CD14-positive monocyte (primary cell): ENCODE data around the gene STK38L. TPM values are rescaled to one million over a fixed set of nuclear protein-coding genes. Genes with fewer than 3 reads are reported as not detected.

ENCODE experiments used
- DNase-seq, 3 donors: peaks; one replicate each; pipeline ENCODE4 v3.0.0-alpha.2; 2011 to 2022
- H2AFZ ChIP-seq: 2 replicates; pipeline ENCODE4 v1.6.0; 2012; ENCODE audit warnings: mild to moderate bottlenecking, low read depth, low read length, inconsistent platforms; ENCODE audit not compliant: insufficient read depth, poor library complexity, severe bottlenecking
- H3K27ac ChIP-seq, 2 donors: 1 replicate in 1 of 2; 2 replicates in 1 of 2; pipeline ENCODE4 v1.5.1; 2012 to 2013; ENCODE audit warnings: low read length in 2 of 2, control low read depth in 1 of 2, inconsistent platforms in 1 of 2, low read depth in 1 of 2, mild to moderate bottlenecking in 1 of 2
- H3K27me3 ChIP-seq, 2 donors: one replicate each; pipeline versions ENCODE4 v1.6.0 to v1.6.1; 2011 to 2013; ENCODE audit warnings: low read length in 2 of 2; ENCODE audit not compliant: control insufficient read depth in 2 of 2, insufficient read depth in 2 of 2
- H3K36me3 ChIP-seq, 2 donors: replicated peaks in 1 of 2; 1 replicate in 1 of 2; 2 replicates in 1 of 2; pipeline versions ENCODE4 v1.5.1 to v1.6.1; 2012 to 2013; ENCODE audit warnings: low read length in 2 of 2, control low read depth in 1 of 2, inconsistent platforms in 1 of 2, mild to moderate bottlenecking in 1 of 2; ENCODE audit not compliant: insufficient read depth in 2 of 2, control insufficient read depth in 1 of 2
- H3K4me1 ChIP-seq, 2 donors: 1 replicate in 1 of 2; 2 replicates in 1 of 2; pipeline versions ENCODE4 v1.5.1 to v1.6.1; 2012 to 2013; ENCODE audit warnings: low read length in 2 of 2, control low read depth in 1 of 2, inconsistent platforms in 1 of 2, mild to moderate bottlenecking in 1 of 2, moderate library complexity in 1 of 2; ENCODE audit not compliant: insufficient read depth in 2 of 2, control insufficient read depth in 1 of 2
- H3K4me2 ChIP-seq: replicated peaks from 2 replicates; pipeline ENCODE3; 2012; ENCODE audit warnings: low read length, moderate library complexity, mild to moderate bottlenecking; ENCODE audit not compliant: poor library complexity, severe bottlenecking; ENCODE audit errors: extremely low read depth
- H3K4me3 ChIP-seq, 3 experiments: fragments of 200-600 bp in 1 of 3; sonication (generic) in 1 of 3; replicated peaks in 1 of 3; 1 replicate in 2 of 3; 2 replicates in 1 of 3; pipeline ENCODE4 v1.5.1; 2011 to 2013; ENCODE audit warnings: low read length in 3 of 3, mild to moderate bottlenecking in 3 of 3, control low read depth in 2 of 3, low read depth in 2 of 3, inconsistent platforms in 1 of 3, moderate library complexity in 1 of 3
- H3K79me2 ChIP-seq: 2 replicates; pipeline ENCODE4 v1.6.0; 2012; ENCODE audit warnings: mild to moderate bottlenecking, control low read depth, inconsistent platforms, low read length, moderate library complexity; ENCODE audit not compliant: insufficient read depth
- H3K9ac ChIP-seq: 2 replicates; pipeline ENCODE4 v1.6.0; 2017; ENCODE audit warnings: low read length, mild to moderate bottlenecking; ENCODE audit not compliant: insufficient read depth, poor library complexity, severe bottlenecking
- H3K9me3 ChIP-seq, 2 donors: replicated peaks in 1 of 2; 1 replicate in 1 of 2; 2 replicates in 1 of 2; pipeline versions ENCODE4 v1.5.1 to v1.6.1; 2012 to 2013; ENCODE audit warnings: low read length in 2 of 2, control low read depth in 1 of 2; ENCODE audit not compliant: control insufficient read depth in 1 of 2, insufficient read depth in 1 of 2
- H4K20me1 ChIP-seq: 2 replicates; pipeline ENCODE4 v1.6.0; 2012; ENCODE audit warnings: mild to moderate bottlenecking, low read length, control low read depth, moderate library complexity; ENCODE audit not compliant: insufficient read depth
- H3K27ac Mint-ChIP-seq, 7 donors: one replicate each; pipeline ENCODE4 v1.8.0; 2020; ENCODE audit warnings: mild to moderate bottlenecking in 7 of 7, mixed read lengths in 7 of 7, moderate library complexity in 6 of 7, inconsistent platforms in 2 of 7
- H3K27me3 Mint-ChIP-seq, 3 donors: one replicate each; pipeline ENCODE4 v1.8.0; 2021 to 2022; ENCODE audit warnings: low read depth in 3 of 3, mild to moderate bottlenecking in 3 of 3, mixed read lengths in 3 of 3, moderate library complexity in 3 of 3, inconsistent platforms in 1 of 3
- H3K36me3 Mint-ChIP-seq, 2 donors: one replicate each; pipeline ENCODE4 v1.8.0; 2020; ENCODE audit warnings: mixed read lengths in 2 of 2, inconsistent platforms in 1 of 2, mild to moderate bottlenecking in 1 of 2
- H3K4me1 Mint-ChIP-seq: one replicate; pipeline ENCODE4 v1.8.0; 2020; ENCODE audit warnings: mild to moderate bottlenecking, mixed read lengths
- H3K4me3 Mint-ChIP-seq, 2 donors: one replicate each; pipeline ENCODE4 v1.8.0; 2020; ENCODE audit warnings: mild to moderate bottlenecking in 2 of 2, mixed read lengths in 2 of 2, moderate library complexity in 1 of 2
- H3K9me3 Mint-ChIP-seq, 7 donors: one replicate each; pipeline ENCODE4 v1.8.0; 2020 to 2022; ENCODE audit warnings: mixed read lengths in 7 of 7, mild to moderate bottlenecking in 6 of 7, moderate library complexity in 6 of 7, inconsistent platforms in 2 of 7
- WGBS: methylation state at CpG from one replicate; pipeline ENCODE4 v1.1.5; 2013; ENCODE audit warnings: missing lambda C conversion rate; ENCODE audit not compliant: insufficient coverage; 5-methylcytosine and 5-hydroxymethylcytosine counted together
- intact Hi-C, 2 donors: fragments of 100-400 bp; cut with micrococcal nuclease; formaldehyde crosslinking; loops; one replicate each; pipeline versions ENCODE4 v1.15.0 to v1.15.1; 2023
- polyA plus RNA-seq, 3 donors: library from polyadenylated mRNA; depleted of rRNA in 1 of 3; unstranded in 2 of 3; stranded (reverse) in 1 of 3; fragments of 300-500 nt in 2 of 3; fragments of >200 nt in 1 of 3; fragmentation: Illumina TruSeq in 2 of 3; gene quantifications; 1 replicate in 2 of 3; 2 replicates in 1 of 3; pipeline ENCODE4 v1.2.3, GENCODE V29; 2012 to 2021
- TF ChIP-seq, protein P1 (sequence below): fragments of 200-600 bp; IDR thresholded peaks from one replicate; pipeline ENCODE4 v1.8.0; 2022; ENCODE audit warnings: antibody characterized with exemption, mild to moderate bottlenecking

The STK38L gene
- polyA plus RNA-seq, 3 donors = 20.0 to 29.5 (median 20.5) TPM

DNA sequence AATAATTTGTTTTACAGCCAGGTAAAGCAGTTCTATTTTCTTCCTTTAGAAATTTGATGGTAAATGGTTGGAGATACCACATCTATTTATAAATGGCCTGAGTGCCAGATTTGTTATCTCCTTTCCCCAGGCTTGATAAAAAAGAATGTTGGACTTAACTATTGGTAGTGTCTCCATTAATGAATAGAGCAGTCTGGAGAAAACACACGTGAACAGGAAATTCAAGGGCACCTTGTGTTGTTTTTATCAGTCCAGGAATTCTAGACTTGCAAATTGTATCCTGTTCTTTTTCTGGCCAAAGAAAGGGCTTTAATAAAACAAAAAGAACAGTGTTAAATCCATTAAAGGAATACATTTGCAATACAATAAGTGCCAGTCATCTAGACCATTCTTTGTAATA lies 47.8 kb downstream of the STK38L start:
- Mint-ChIP-seq H3K9me3 (no peaks in the 10 kb centered on the region), H3K4me3 (no peak overlapping the region)
- H3K4me2 ChIP-seq = no peak overlapping the region

DNA sequence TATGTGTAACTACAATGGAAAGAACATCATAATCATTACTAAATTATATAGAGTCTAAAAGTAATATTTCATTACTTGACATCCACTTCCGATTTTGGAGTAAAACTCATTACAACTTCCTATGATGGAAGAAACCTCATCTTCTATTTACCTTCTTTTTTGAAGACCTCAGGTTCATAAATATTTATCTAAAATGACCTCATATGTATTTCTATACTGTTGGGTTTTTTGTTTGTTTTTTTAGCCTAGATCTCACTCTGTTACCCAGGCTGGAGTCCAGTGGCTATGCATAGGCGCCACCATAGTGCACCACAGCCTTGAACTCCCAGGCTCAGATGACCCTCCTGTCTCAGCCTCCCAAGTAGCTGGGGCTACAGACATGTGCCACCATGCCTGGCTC lies 48.6 kb downstream of the STK38L start:
- Histone ChIP-seq H3K4me1 (no peaks in the 10 kb centered on the region), H3K27ac (no peak overlapping the region), H3K36me3 (peaks cover 2 to 20% of the 10 kb centered on the region in 2 donors), H3K9ac (no peak overlapping the region), H3K79me2 (peaks cover 24% of the 10 kb centered on the region), H4K20me1 (peaks cover 98% of the 10 kb centered on the region), H3K4me2 (no peak overlapping the region), H2AFZ (no peak overlapping the region), H3K9me3 (no peaks in the 10 kb centered on the region), H3K4me3 (no peak overlapping the region), H3K27me3 (no peaks in the 10 kb centered on the region)
- no peak for DNase-seq
- intact Hi-C loops = no loop called here
- no peaks in the 10 kb centered on the region for H3K27me3 Mint-ChIP-seq
- H3K27ac Mint-ChIP-seq = no peak overlapping the region
- H3K9me3 Mint-ChIP-seq = no peaks in the 10 kb centered on the region
- peaks cover 30 to 36% of the 10 kb centered on the region in 2 donors for H3K36me3 Mint-ChIP-seq
- 100% methylated on average over 1 of the region's 2 CpGs for WGBS
- TF ChIP-seq, protein P1, sequence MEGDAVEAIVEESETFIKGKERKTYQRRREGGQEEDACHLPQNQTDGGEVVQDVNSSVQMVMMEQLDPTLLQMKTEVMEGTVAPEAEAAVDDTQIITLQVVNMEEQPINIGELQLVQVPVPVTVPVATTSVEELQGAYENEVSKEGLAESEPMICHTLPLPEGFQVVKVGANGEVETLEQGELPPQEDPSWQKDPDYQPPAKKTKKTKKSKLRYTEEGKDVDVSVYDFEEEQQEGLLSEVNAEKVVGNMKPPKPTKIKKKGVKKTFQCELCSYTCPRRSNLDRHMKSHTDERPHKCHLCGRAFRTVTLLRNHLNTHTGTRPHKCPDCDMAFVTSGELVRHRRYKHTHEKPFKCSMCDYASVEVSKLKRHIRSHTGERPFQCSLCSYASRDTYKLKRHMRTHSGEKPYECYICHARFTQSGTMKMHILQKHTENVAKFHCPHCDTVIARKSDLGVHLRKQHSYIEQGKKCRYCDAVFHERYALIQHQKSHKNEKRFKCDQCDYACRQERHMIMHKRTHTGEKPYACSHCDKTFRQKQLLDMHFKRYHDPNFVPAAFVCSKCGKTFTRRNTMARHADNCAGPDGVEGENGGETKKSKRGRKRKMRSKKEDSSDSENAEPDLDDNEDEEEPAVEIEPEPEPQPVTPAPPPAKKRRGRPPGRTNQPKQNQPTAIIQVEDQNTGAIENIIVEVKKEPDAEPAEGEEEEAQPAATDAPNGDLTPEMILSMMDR = no peak
- no peak overlapping the region for H3K4me3 Mint-ChIP-seq
- H3K4me1 Mint-ChIP-seq = peaks cover 2% of the 10 kb centered on the region

More for the DNA sequence above, 47.8 kb downstream of the STK38L start:
- Histone ChIP-seq H3K27ac (no peak overlapping the region), H3K9ac (no peak overlapping the region), H3K79me2 (peaks cover 31% of the 10 kb centered on the region), H3K4me3 (no peak overlapping the region), H4K20me1 (peaks cover 98% of the 10 kb centered on the region), H3K9me3 (no peaks in the 10 kb centered on the region), H3K36me3 (peaks cover 0 to 12% of the 10 kb centered on the region in 2 donors), H2AFZ (no peak overlapping the region), H3K4me1 (no peaks in the 10 kb centered on the region), H3K27me3 (no peaks in the 10 kb centered on the region)
- H3K27ac Mint-ChIP-seq = no peak overlapping the region
- H3K4me1 Mint-ChIP-seq = peaks cover 2% of the 10 kb centered on the region
- H3K36me3 Mint-ChIP-seq = peaks cover 29 to 36% of the 10 kb centered on the region in 2 donors
- no peaks in the 10 kb centered on the region for H3K27me3 Mint-ChIP-seq
- TF ChIP-seq, protein P1 = no peak
- intact Hi-C loops = no loop called here
- no CpG with 5 or more reads among the region's 1 CpG for WGBS
- no peak for DNase-seq
